Amniotic stem cell (primary cell): ENCODE measurements around the gene PKHD1.

Experiments
- DNase-seq: peaks from one replicate; lab custom pipeline; 2025; lab: John Stamatoyannopoulos, UW

The PKHD1 gene

GRCh38 chr6:51702851-51703250, 384.6 kb downstream of the PKHD1 start:
- DNase-seq, result no peak

DNA sequence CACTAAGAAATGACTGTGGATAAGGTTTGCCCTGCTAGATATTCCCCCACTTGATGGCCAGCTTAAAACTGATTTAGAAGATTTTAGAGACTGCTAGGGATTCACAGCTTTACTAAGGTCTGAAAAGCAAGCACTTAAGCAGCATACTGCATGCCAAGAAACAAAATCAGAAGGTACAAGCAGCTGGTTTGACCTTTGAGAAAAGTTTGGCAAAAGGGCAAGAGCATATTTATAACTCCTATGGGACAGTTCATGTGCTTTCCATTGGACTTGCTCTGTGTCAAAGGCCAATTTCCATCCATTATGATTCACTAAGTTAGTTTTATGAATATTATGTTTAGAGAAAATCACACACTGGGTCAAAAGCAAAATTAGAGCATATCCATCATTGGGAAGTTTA, 402.8 kb downstream of the PKHD1 start:
- no peak for DNase-seq

GRCh38 chr6:51684038-51684437, 403.4 kb downstream of the PKHD1 start:
- DNase-seq, result no peak

DNA sequence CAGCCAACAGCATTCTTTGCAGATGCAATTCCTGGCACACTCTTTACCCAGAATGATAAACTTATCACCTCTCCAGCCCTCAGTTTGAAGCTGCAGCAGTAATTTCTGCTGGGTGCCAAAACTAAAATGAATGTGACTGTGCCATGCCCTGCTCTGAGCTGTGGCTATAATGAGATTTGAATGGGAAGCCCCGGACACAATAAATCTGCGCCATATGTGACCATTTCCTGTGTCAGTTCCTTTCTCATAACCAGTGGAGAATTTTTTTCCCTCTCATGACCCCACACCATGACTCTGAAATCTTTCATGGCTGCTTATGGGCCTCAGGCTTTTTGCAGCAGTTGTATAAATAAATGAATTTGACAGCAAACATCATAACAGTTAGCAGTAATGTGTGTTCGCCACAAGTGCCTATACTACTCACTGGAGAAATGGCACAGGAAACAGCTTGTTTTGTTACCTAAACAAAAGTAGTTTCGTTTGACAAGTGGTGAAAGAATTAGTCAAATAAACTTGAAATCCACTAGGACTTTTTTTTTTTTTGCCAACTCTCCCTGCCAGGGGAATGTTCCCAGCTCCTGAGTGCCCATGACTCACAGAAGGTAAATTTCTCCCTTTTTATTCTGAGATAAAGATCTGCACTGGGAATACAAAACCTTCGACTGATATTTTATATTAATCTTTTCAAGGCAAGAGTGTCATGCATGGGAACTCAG, 408.4 kb downstream of the PKHD1 start:
- DNase-seq, result no peak

- no peak for DNase-seq
These were observed 409.1 kb downstream of the PKHD1 start for GRCh38 chr6:51678274-51678673.

- no peak for DNase-seq
These were observed 411.5 kb downstream of the PKHD1 start for GRCh38 chr6:51675922-51676275.

GRCh38 chr6:51675020-51675921, 412.1 kb downstream of the PKHD1 start:
- DNase-seq, result no peak

GRCh38 chr6:51663525-51663924, 423.9 kb downstream of the PKHD1 start:
- no peak for DNase-seq

DNA sequence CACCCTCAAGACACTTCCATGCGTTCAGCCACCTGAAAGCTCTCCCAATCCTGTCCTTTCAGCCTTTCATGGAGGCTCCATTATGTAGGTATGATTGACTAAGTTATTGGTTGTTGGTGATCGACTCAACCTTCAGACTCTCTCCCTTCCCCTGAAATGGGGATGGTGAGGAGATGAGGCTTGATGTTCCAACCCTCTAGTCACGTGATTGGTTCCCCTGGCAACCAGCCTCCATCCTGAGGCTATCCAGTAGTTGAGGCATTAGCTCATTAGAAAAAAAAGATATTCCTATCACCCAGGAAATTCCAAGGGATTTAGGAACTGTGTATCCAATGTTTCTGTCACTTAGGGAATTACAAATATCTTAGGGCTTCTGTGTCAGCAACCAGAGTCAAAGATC, 426.6 kb downstream of the PKHD1 start:
- DNase-seq, result no peak

DNA sequence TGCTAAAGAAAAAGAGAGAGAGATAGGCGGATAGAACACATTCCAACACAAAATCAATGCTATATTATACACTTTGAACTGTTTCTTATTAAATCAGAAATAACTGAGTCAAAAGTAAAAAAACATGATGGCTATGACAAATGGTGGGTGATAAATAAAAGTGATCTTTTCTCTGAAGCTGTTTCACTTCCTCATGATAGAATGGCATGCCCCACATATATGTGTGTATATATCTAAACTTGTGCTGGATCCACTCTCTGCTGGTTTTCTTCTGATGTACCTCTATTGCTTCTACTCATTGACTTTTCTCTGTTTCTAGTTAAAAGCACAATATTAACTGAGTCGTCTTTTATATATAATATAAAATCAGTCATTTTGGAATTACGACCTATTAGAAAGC, 429.9 kb downstream of the PKHD1 start:
- DNase-seq, result no peak

DNA sequence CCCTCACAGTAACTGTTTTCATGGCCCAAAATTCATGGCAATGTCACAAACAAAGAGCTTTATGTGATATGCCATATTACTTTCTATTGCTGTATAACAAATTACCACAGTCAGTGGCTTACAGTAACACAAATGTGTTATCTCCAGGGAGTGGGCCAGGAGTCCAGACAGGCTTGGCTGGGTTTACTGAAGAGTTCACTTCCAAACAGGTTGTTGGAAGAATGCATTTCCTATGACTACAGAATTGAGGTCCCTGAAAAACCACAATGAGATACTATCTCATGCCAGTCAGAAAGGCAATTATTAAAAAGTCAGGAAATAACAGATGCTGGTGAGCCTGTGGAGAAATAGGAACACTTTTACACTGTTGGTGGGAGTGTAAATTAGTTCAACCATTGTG, 431.9 kb downstream of the PKHD1 start:
- no peak for DNase-seq

DNA sequence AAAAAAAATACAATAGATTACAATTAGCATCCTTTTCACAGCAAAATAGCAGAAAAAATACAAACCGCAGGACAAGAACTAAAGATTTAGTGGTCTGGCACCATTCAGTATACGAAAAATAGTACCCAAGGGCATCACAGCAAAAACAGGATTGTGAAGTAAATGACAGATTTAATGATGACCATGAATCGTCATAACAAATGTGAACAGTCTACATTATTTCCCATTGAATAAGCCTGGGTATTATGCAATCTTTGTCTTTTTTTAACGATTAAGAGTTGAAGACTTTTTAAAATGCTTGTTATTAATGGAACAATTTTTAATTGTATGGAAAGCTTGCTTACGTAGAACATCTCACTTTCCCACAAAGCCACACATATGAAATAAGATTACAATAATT, 432.8 kb downstream of the PKHD1 start:
- no peak for DNase-seq

DNA sequence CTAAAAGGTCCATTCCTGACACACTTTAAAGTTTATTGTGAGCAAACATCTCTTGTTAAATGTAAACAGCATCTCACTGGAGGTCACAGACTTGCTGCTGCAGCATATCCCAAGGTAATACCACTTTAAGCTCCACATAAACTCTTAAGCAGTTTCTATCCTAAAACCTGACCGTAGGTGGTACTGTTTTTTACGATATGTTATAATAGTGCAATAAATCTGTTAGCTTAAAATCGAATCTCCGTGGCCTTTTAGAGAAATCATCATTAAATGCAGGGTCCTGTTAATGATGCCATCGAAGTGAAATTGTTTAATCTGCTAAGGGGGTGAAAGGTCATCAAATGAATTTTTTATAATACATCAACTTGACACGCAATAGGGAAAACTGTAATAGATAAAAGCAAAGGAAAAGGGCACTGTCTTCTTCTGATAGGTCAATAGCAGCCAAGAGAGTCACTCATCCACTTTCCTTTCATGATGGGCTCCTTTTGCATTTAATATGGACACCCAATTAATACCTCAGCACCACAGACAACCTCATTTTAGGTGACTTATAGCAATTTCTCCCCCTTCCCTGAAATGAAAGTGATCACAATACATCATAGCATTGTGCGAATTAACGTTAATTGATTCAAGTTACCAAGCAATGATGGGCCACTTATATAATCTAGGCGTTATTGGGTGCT, 436.1 kb downstream of the PKHD1 start:
- DNase-seq, result no peak

GRCh38 chr6:51648774-51649173, 438.6 kb downstream of the PKHD1 start:
- no peak for DNase-seq

DNA sequence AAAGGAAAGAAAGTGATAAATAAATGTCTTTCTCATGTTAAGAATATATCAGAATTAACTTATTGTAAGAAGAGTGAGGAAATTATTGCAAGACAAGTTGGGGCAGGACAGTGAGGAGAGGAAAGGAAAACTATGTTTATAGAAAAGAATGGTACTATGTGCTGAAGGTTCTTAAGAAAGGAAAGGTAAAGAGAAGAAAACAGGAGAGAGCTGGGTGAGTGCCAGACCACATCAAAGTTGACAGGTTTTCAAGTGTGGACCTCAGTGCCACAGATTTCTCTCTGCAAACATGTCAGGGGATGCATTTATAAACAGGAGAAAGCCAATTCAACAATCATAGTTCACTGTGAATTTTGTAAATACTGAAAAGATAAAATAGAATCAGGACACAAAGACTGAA, 439.2 kb downstream of the PKHD1 start:
- no peak for DNase-seq

DNA sequence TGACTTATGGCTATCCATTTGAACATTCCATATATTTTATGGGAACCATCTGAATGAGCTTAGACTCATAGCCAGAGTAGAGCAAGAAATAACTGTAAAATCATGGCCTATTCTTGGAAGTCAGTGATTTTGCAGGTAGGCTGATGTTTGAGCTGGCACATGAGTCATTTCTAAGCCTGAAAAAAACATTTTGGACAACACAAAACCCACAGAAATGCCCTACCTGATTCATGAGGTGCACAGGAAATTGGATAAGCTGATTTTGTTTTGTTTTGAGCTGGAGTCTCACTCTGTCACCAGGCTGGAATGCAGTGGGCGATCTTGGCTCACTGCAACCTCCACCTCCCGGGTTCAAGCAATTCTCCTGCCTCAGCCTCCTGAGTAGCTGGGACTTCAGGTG, 443.0 kb downstream of the PKHD1 start:
- DNase-seq, result no peak

- DNase-seq, result no peak
These were observed 447.4 kb downstream of the PKHD1 start for GRCh38 chr6:51640021-51640420.

- DNase-seq, result no peak
These were observed 454.0 kb downstream of the PKHD1 start for GRCh38 chr6:51633424-51633823.

DNA sequence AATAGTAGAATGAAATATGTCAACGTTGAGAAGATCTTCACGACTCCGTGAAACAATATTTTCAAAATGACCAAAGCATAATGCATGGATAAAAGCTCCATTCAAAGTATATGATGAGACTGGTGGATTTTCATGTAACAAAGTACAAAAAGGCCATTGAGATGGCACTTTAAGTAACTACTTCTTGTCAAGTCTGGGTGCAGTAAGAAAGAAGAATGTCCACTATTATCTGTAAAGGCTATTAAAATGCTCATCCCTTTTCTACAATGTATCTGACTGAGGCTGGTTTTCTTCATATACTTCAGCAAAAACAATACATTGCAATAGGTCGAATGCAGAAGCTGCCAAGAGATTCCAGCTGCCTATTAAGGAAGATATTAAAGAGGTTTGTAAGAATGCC, 457.4 kb downstream of the PKHD1 start:
- DNase-seq, result no peak

DNA sequence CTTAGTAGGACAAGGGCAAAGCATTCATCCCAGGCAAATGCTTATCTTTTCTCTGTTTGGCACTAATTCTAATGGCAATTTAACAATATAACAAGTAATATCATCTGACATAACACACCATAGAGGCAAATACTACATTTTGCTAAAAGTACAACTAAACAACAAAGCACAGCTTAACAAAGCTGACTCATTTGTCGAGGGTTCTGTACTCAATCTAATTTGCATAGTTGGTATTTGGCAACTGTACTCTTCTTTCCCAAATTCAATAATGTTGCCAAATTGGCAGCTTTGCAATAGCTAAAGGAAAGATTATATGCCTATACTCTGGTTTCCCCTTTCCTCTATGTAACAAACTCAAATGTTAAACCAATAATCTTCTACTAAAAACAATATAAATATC, 461.0 kb downstream of the PKHD1 start:
- no peak for DNase-seq

DNA sequence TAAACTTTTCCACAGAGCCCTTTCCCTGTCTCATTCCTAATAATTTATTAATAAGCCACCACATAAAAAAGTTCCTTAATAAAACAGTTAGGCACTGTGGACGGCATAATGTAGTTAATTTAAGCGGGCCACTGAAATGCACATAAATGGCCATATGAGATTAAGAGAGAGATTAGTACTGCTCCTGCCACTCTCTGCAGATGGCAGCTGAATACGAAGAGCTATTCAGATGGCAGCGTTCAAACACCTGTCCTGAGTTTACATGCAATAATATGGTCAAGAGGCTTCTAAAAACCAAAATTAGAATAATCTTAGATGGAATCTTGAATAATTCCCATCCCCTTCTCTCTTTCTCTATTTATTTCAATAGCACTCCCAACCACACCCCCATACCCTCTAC, 461.8 kb downstream of the PKHD1 start:
- no peak for DNase-seq

DNA sequence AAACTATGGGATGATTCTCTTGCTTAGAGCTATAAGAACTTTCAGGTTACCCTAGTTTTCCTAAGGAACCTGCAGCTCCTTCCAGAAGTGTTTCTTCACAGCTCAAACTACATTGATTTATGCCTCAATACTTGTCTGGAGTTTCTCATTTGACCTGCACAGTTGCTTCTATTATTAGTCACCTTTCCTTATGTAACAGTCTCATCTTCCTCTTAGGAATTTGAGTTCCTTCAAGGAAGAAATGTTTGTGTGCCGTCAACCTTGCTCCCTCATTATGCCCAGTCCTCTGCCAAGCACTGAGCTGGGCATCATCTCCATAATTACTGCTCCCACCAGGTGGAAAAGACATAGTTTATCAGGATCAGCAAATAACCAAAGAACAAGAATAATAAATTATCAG, 466.4 kb downstream of the PKHD1 start:
- no peak for DNase-seq
